GM19372 (cell line): ENCODE measurements around the gene CALCB.
"Not testable (repeated sequence)": the region's sequence is repeated elsewhere in the genome, so short reads cannot be mapped to it uniquely, and the experiment has no call there.

Source experiments
- ATAC-seq: cut with Tn5 transposase; IDR thresholded peaks from one replicate; pipeline ENCODE4 v1.9.1; 2021; ENCODE audit warnings: mild to moderate bottlenecking, low read depth, moderate library complexity; ENCODE audit not compliant: unreplicated experiment

The CALCB gene

GRCh38 chr11:15073361-15074205 is at the start of gene CALCB:
TSS of gene CALCB (plus strand) at chr11:15073593. CDS start at chr11:15074719, 1,126 bp downstream.
- no peak for ATAC-seq

- no peak for ATAC-seq
Observed at GRCh38 chr11:15027011-15027410, 46.4 kb upstream of the CALCB start.

DNA sequence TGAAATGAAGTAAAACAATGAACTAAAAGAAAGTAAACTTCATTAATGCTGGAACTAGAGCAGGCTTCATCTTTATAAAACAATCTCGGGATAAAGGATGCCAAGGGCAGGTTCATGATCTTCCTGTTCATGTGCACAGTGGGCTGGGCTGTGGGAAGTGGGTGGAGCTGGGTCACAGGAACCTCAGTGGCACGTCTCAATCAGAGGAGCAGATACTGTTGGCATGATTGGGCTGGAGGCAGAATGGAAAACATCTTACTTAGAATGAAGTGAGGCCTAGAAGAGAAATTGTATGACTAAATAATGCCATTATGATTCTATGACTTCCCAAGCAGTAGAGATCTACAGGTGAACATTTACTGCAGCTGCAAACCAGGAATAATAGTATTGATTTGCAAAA is 45.4 kb upstream of the CALCB start:
- ATAC-seq: no peak

GRCh38 chr11:15028379-15028778 is 45.0 kb upstream of the CALCB start:
- ATAC-seq: no peak

DNA sequence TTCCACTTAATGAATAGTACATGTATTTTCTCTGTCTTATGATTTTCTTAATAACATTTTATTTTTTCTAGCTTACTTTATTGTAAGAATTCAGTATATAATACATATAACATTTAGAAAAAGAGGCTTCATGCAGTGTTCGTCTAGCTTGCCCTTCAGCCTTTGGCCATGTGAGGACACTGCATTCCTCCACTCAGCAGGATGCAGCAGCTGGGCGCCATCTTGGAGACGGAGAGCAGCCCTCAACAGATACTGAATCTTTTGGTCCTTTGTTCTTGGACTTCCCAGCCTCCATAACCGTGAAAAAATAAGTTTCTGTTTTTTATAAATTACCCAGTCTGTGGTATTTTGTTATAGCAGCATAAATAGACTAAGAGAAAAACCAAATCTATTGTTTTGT is 41.4 kb upstream of the CALCB start:
- ATAC-seq: not testable (repeated sequence)

GRCh38 chr11:15034687-15035267 is 38.6 kb upstream of the CALCB start:
- ATAC-seq: no peak

DNA sequence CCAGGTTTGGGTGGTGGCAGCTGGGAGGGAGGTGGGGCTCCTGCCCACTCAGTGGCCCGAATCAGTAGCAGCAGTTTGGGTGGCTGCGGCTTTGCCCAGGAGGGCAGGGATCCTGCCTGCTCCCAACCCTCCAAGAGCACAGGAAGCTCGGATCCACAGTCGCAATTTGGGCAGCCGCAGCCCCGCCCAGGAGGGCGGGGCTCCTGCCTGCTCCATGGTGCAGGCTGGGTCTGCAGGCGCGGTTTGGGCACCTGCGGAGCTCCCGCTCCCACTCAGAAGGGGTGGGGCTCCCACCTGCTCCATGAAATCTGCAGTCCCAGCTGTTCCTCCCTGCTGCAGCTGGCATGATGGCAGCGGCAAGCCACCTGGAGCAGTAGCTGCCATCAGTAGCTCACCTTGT is 38.1 kb upstream of the CALCB start:
- no peak for ATAC-seq

GRCh38 chr11:15038963-15039362 is 34.4 kb upstream of the CALCB start:
- no peak for ATAC-seq

GRCh38 chr11:15045209-15045608 is 28.2 kb upstream of the CALCB start:
- no peak for ATAC-seq

DNA sequence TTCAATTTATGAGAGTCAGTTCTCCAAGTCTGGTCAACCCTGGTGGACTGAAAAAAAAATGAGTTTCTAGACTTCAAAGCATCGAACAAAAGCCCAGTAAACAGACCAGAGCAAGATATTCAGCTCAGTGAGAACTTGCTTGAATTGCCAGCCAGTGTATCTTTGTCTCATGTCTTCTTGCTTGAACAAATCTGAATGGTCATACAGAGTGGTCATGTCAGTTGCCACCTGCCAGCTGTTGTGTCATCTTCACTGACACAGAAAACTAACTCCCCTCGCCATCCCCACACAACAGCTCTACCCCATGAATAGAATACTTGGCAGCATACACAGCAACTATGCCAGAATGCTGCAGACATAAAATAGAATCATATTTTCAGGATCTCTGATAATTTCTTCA is 27.5 kb upstream of the CALCB start:
- no peak for ATAC-seq

GRCh38 chr11:15046673-15047072 is 26.7 kb upstream of the CALCB start:
- not testable (repeated sequence) for ATAC-seq

DNA sequence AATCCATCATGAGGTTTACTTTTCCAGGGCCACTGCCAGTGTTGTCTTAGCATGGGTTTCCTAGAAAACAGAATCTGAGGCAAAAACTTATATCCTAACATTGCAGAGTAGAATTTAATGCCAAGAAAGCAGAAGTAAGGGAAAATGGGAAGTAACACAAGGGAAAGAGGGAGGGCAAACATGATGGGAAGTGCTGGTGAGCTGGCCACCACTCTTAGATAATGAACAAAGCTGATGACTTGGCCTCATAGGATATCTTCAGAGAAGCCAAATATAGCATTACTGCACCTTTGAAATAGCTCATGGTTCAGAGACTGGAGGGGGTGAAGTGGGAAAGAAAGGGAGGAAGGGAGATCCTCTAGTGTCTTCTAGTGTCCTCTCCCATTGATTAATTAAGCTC is 24.8 kb upstream of the CALCB start:
- no peak for ATAC-seq

GRCh38 chr11:15053191-15053685 is 20.2 kb upstream of the CALCB start:
- no peak for ATAC-seq

GRCh38 chr11:15055620-15056356 is 17.6 kb upstream of the CALCB start:
- ATAC-seq: no peak

- ATAC-seq: no peak
Observed at GRCh38 chr11:15057329-15057728, 16.1 kb upstream of the CALCB start.

- no peak for ATAC-seq
Observed at GRCh38 chr11:15059132-15059915, 14.1 kb upstream of the CALCB start.

GRCh38 chr11:15062599-15062998 is 10.8 kb upstream of the CALCB start:
- ATAC-seq: no peak

DNA sequence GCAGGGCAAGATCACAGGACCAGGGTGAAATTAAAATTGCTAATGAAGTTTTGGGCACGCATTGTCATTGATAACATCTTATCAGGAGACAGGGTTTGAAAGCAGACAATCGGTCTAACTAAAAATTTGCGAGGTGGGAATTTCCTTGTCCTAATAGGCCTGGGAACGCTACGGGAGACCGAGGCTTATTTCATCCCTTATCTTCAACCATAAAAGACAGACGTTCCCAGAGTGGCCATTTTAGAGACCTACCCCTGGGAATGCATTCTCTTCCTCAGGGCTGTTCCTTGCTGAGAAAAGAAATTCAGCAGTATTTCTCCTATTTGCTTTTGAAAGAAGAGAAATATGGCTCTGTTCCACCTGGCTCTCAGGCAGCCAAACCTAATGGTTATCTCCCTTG is 3.6 kb upstream of the CALCB start:
- ATAC-seq: not testable (repeated sequence)

DNA sequence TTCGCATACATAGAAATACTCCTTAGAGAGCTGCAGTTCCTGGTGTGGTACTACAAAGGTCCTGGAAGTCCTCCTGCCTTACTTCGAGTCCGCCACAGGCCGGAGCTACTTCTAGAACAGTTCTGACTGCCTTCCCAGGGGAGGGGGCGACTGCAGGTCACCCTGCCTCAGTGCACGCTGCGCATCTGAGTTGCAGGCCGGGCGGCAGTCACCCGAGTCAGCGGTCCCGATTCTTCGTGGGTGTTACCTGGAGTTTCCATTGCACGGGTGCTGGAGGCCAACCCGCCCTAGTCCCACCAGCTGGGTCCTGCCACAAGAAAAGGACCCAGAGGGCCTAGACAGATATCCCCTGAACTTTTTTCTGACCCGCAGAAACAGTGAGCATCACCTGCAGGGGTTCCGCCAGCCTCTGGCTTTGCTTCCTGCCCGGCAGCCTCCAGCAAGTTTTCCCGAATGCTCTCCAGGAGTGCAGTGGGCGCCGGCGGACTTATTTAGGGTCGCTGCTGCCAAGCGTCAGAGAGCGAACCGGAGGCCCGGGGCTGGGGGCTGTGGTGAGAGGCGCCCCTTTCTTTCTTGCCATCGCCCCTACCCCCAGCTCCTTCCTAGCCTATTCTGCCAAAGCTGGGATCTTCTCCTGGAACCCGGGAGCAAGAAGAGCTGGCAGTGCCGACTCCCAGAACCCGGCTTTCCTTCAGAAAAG is 1.7 kb upstream of the CALCB start:
- no peak for ATAC-seq
